ENCODE measurements around the gene SVOP.
"Not testable (repeated sequence)": the region's sequence is repeated elsewhere in the genome, so short reads cannot be mapped to it uniquely, and the experiment has no call there.

Gene SVOP

DNA sequence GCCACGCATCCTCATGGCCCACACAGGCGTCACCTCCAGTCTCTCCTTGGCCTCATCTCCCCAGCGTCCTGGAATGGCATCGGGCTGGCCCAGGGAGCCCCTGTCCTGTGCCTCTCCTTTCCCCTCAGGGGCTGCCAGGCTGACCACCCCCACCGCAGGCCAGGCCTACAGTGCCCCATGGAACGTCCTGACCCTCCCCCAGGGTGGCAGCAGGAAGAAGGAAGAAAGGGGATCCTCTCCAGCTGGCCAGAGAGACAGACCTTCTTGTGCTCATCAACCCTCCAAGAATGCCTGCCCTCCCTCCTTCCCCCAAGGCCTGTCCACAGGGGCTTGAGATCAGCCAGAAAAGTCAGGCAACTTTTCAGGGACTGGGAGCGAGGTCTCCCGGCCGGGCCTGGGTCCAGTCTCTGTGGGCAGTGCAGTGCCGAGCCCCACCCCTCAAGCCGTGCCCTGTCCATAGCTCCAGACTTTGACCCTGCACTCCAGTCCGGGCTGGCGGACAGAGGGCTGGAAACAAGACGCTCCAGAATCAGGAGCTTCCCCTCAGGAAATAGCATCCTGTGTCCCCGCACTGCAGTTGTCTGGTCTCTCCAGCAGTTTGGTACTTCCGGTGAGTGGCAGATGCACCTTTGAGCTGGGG lies 141.1 kb downstream of the SVOP start, which contains the start of gene DAO:
Gene DAO (plus strand): TSS at position 478 of the 640 bp plus-strand sequence. CDS start 4,915 bp downstream, outside the sequence.
- DNase-seq: no peak

DNA sequence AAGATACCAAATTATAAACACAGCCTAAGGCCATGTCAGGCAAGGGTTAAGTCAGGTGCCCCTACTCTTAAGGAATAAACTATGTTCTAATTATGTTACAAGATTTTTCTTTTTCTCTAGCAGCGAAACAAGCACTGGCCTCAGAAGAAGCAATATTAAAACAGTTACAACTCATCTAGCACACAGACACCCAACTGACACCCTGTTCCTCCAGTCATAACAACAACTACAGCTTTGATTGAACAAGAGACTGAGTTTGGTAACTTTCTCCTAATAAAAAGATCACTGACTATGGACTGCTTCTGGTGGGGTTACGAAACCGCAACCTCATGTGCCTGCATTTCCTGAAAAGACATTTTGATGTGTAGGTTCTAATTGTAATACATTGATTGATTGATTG lies 144.3 kb downstream of the SVOP start:
- DNase-seq: no peak

GRCh38 chr12:108875682-108876361 lies 145.0 kb downstream of the SVOP start:
- DNase-seq: no peak

- no peak for DNase-seq
Observed at GRCh38 chr12:108875280-108875679, 145.6 kb downstream of the SVOP start.

DNA sequence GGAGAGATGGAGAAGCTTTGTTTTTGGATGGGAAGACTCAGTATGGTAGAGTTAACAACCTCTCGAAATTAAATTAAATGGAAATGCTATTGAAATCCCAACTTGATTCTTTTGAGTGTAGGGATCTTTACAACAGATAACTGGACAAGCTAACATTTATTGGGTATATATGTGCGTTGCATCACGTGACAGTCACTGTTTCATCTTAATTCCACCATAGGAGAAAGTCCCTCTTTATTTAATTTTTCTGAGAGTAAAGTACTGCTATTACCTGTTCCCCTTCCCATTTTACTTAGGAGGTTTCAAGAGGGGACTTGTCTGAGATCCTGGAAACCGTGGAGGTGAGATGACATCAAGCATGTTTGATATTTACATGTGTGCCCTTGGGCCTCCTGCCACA lies 152.1 kb downstream of the SVOP start:
- DNase-seq: no peak

GRCh38 chr12:108866083-108866482 lies 154.8 kb downstream of the SVOP start:
- DNase-seq: not testable (repeated sequence)

- no peak for DNase-seq
Observed at GRCh38 chr12:108865169-108865568, 155.7 kb downstream of the SVOP start.

GRCh38 chr12:108862588-108862959 lies 158.3 kb downstream of the SVOP start:
- DNase-seq: no peak

DNA sequence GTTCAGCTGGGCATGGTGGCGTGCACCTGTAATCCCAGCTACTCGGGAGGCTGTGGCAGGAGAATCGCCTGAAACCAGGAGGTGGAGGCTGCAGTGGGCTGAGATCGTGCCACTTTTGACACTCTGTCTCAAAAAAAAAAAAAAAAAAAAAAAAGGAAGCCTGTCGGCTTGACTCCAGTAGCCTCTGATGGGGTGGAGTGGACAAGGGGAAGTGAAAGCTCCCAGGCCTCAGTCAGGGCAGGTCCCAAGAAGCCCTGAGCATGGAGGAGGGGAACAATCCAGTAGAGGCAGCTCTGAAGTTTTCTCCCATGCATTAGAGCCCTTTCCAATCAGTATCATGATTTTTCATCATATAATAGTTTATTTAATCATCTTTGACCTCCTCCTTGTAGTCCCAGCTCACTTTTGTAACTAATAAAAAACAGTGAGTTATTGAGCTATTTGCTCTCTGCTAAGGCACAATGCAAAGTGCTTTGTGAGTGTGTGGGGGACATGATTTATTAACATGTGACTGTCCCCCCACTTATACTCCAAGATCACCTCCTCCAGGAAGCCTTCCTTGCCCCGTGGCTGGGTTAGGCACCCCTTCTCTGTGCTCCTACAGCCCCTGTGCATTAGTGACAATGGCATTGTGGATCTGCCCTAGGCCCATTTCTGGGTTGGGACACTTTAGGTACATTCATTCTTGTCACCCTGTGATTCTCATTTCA lies 158.8 kb downstream of the SVOP start:
- peak; percentile 15 for DNase-seq

DNA sequence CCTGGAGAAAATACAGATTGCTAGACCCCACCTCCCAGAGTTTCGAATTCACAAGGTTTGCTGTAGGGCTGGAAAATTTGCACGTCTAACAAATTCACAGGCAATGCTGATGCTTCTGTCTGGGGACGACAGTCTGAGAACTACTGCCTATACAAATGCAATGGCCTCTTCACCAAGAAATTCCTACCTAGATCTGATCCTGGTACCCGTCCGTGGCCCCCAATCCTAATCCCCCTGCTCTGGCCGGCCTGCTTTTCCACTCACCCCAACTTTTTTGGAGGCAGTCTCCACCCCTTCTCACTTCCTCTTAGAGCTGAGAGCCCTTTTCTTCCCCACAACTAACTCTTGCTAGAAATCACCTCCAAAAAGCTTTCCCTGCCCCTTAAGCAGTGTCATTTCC lies 160.4 kb downstream of the SVOP start:
- no peak for DNase-seq

DNA sequence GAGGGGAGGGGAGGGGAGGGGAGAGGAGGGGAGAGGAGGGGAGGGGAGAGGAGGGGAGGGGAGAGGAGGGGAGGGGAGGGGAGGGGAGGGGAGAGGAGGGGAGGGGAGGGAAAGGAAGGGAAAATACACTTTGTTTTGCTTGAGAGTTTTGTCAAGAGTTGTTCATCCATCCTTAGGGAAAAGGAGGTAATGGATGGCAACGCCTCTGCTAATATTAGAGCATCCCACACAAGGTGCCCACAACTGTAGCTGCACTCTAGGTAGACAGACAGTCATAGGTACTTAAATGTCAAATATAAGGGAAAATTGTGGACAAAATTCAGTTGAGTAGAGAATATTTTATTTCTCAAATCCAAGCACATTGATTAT lies 161.0 kb downstream of the SVOP start:
- no peak for DNase-seq

- not testable (repeated sequence) for DNase-seq
Observed at GRCh38 chr12:108859141-108859922, 161.5 kb downstream of the SVOP start.

DNA sequence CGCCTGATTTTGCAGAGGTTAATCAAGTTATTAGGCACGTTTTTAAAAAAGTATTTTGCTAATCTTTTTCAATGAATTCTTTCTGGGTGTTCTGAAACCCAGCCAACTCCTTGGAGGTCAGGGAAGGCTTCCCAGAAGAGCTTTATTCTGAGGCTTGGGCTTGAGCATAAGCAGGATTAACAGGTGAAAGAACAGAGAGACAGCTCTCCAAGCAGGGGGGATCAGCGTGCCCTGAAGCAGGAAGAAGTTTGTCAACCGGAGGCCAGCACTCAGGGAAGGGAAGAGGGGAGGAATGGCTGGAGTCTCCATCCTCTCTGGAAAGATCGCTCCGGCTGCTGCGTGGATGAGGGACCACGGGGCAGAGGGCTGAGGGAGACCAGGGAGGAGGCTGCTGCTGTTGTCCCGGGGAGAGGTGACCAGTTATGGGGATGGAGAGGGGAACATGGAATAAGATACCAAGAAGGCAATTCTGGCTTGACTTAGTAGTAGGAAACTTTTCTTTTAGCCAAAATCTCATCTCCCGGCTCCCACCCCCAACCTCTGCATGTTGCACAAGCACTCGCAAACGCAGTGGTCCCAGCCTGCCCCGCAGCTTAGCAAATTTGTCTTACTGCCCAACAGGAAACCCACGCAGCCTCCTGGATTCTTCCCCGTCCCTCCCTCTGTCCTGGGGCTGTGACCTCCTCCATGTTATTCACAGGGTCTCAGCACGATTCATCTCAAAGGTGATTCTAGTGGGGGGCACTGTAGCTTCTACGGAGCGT lies 162.4 kb downstream of the SVOP start:
- peak; percentile 11 for DNase-seq
